Neural cell (in vitro differentiated cells): Measurements from ENCODE around the gene EID1. TPM values are rescaled to one million over a fixed set of nuclear protein-coding genes. Genes with fewer than 3 reads are reported as not detected.
A peak's percentile ranks its signal among the peaks of the same experiment; 100 is the strongest.

ENCODE experiments used
- H2AFZ ChIP-seq: fragments of 200-600, 300-800 bp; sonication (generic), shearing (Covaris generic); 2 replicates; pipeline ENCODE4 v1.6.0; 2014; ENCODE audit warnings: low read depth, mild to moderate bottlenecking, antibody characterized with exemption, low read length, moderate library complexity
- H3F3A ChIP-seq: fragments of 200-600 bp; shearing (Covaris generic); 2 replicates; pipeline ENCODE4 v1.6.1; 2016; ENCODE audit warnings: mild to moderate bottlenecking, moderate library complexity, mixed read lengths, antibody characterized with exemption, low read length; ENCODE audit not compliant: insufficient read depth, poor library complexity, severe bottlenecking
- H3K27ac ChIP-seq: fragments of 200-600, 300-800 bp; sonication (generic), shearing (Covaris generic); 2 replicates; pipeline ENCODE4 v1.5.1; 2014; ENCODE audit warnings: mild to moderate bottlenecking, low read length, moderate library complexity
- H3K27me3 ChIP-seq: fragments of 300-800, 200-600 bp; sonication (generic), shearing (Covaris generic); 2 replicates; pipeline ENCODE4 v1.6.0; 2014; ENCODE audit warnings: mild to moderate bottlenecking, low read depth, low read length, moderate library complexity; ENCODE audit not compliant: insufficient read depth
- H3K36me3 ChIP-seq: fragments of 300-800, 200-600 bp; sonication (generic), shearing (Covaris generic); 2 replicates; pipeline ENCODE4 v1.5.1; 2014; ENCODE audit warnings: mild to moderate bottlenecking, antibody characterized with exemption, low read length, moderate library complexity; ENCODE audit not compliant: insufficient read depth
- H3K4me2 ChIP-seq: fragments of 300-800, 200-600 bp; sonication (generic), shearing (Covaris generic); 2 replicates; pipeline ENCODE4 v1.6.0; 2014; ENCODE audit warnings: mild to moderate bottlenecking, low read length
- H3K4me3 ChIP-seq: fragments of 300-800, 200-600 bp; sonication (generic), shearing (Covaris generic); 2 replicates; pipeline ENCODE4 v1.5.1; 2014; ENCODE audit warnings: mild to moderate bottlenecking, low read length, moderate library complexity
- H3K79me2 ChIP-seq: fragments of 200-600 bp; shearing (Covaris generic); replicated peaks from 2 replicates; pipeline ENCODE4 v1.6.0; 2014; ENCODE audit warnings: mild to moderate bottlenecking, low read length, moderate library complexity; ENCODE audit not compliant: insufficient read depth
- H3K9ac ChIP-seq: fragments of 300-800, 200-600 bp; sonication (generic), shearing (Covaris generic); 2 replicates; pipeline ENCODE4 v1.6.1; 2016; ENCODE audit warnings: mild to moderate bottlenecking, low read length, mixed read lengths
- H3K9me2 ChIP-seq: fragments of 200-600 bp; shearing (Covaris generic); 2 replicates; pipeline ENCODE4 v1.6.1; 2016; ENCODE audit warnings: mild to moderate bottlenecking, low read length, mixed read lengths; ENCODE audit not compliant: insufficient read depth
- H3K9me3 ChIP-seq: fragments of 200-600, 300-800 bp; sonication (generic), shearing (Covaris generic); 2 replicates; pipeline ENCODE4 v1.6.1; 2016; ENCODE audit warnings: mild to moderate bottlenecking, mixed run types, low read length, moderate library complexity, mixed read lengths
- H4K20me1 ChIP-seq: fragments of 200-600 bp; shearing (Covaris generic); 2 replicates; pipeline ENCODE4 v1.6.1; 2016; ENCODE audit warnings: mild to moderate bottlenecking, mixed run types; ENCODE audit not compliant: insufficient read depth
- EP300 ChIP-seq: fragments of 450-650 bp; conservative IDR thresholded peaks from 2 replicates; pipeline ENCODE4 v1.6.1; 2014; ENCODE audit warnings: antibody characterized with exemption, mild to moderate bottlenecking, moderate library complexity; ENCODE audit not compliant: poor library complexity, severe bottlenecking
- EZH2 ChIP-seq: fragments of 200-600, 300-800 bp; shearing (Covaris generic), sonication (generic); IDR thresholded peaks from 2 replicates; pipeline ENCODE4 v1.6.1; 2014; ENCODE audit warnings: antibody characterized with exemption, low read length, borderline replicate concordance, mild to moderate bottlenecking; ENCODE audit not compliant: insufficient read depth, poor library complexity, severe bottlenecking
- MXI1 ChIP-seq: fragments of 450-650 bp; conservative IDR thresholded peaks from 2 replicates; pipeline ENCODE4 v1.6.1; 2014; ENCODE audit warnings: antibody characterized with exemption, mild to moderate bottlenecking; ENCODE audit not compliant: poor library complexity, severe bottlenecking
- POLR2AphosphoS5 ChIP-seq: IDR thresholded peaks from 2 replicates; pipeline ENCODE4 v1.6.1; 2012
- RAD21 ChIP-seq: fragments of 450-650 bp; conservative IDR thresholded peaks from 2 replicates; pipeline ENCODE4 v1.6.1; 2014; ENCODE audit warnings: antibody characterized with exemption, mild to moderate bottlenecking, moderate library complexity
- SMC3 ChIP-seq: fragments of 450-650 bp; conservative IDR thresholded peaks from 2 replicates; pipeline ENCODE4 v1.6.1; 2014; ENCODE audit warnings: antibody characterized with exemption, mild to moderate bottlenecking, moderate library complexity; ENCODE audit not compliant: poor library complexity
- TAF1 ChIP-seq: IDR thresholded peaks from 2 replicates; pipeline ENCODE4 v1.6.1; 2012; ENCODE audit warnings: low read depth
- polyA plus RNA-seq: library from polyadenylated mRNA; depleted of rRNA; stranded (reverse); fragments of >200 nt; gene quantifications from 2 replicates; pipeline ENCODE4 v1.2.3, GENCODE V29; 2014
- TF ChIP-seq, protein P1 (sequence below): fragments of 450-650 bp; IDR thresholded peaks from 2 replicates; pipeline ENCODE4 v1.5.1; 2014; ENCODE audit warnings: antibody characterized with exemption, mild to moderate bottlenecking, moderate library complexity; ENCODE audit not compliant: poor library complexity, severe bottlenecking
- TF ChIP-seq, protein P2 (sequence below): IDR thresholded peaks from 2 replicates; pipeline ENCODE4 v1.6.1; 2012; ENCODE audit warnings: borderline replicate concordance

EID1 gene
- polyA plus RNA-seq, 1 donor from 2014 or later = 530 TPM

DNA sequence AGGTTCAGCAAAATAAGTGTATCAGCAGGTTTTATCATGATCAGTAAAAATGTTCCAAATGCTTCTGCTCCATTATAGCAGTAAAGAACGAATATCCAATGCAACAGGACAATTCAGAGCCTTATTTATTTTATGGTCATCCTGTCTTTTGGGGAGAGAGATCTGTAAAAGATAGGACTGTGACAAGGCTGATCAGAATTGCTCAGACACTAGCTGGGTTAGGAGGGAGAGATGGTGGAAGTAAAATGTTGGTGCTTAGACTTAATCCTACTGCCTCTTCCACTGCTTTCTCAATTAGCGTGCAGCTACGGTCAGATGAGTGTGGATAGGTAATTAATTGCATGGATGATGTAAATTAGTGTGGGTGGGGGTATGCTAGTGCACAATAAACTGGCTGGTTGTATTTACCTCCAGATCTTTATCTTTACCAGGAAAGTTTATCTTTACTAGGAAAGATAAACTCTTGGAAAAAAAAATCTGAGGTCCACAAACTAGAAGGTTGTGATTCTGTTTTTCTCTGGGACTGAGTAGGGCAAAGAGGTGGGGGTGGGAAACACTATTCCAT, 2.2 kb downstream of the EID1 start:
- no peaks in the 10 kb centered on the region for H3K9me3 ChIP-seq
- H3K9ac ChIP-seq = peak overlapping the region; percentile 93
- no peaks in the 10 kb centered on the region for H3K27me3 ChIP-seq
- TF ChIP-seq EZH2 (no peak), POLR2AphosphoS5 (no peak), MXI1 (no peak), TAF1 (no peak), SMC3 (no peak), RAD21 (no peak), EP300 (no peak)
- TF ChIP-seq, protein P1, sequence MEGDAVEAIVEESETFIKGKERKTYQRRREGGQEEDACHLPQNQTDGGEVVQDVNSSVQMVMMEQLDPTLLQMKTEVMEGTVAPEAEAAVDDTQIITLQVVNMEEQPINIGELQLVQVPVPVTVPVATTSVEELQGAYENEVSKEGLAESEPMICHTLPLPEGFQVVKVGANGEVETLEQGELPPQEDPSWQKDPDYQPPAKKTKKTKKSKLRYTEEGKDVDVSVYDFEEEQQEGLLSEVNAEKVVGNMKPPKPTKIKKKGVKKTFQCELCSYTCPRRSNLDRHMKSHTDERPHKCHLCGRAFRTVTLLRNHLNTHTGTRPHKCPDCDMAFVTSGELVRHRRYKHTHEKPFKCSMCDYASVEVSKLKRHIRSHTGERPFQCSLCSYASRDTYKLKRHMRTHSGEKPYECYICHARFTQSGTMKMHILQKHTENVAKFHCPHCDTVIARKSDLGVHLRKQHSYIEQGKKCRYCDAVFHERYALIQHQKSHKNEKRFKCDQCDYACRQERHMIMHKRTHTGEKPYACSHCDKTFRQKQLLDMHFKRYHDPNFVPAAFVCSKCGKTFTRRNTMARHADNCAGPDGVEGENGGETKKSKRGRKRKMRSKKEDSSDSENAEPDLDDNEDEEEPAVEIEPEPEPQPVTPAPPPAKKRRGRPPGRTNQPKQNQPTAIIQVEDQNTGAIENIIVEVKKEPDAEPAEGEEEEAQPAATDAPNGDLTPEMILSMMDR = no peak
- TF ChIP-seq, protein P2, sequence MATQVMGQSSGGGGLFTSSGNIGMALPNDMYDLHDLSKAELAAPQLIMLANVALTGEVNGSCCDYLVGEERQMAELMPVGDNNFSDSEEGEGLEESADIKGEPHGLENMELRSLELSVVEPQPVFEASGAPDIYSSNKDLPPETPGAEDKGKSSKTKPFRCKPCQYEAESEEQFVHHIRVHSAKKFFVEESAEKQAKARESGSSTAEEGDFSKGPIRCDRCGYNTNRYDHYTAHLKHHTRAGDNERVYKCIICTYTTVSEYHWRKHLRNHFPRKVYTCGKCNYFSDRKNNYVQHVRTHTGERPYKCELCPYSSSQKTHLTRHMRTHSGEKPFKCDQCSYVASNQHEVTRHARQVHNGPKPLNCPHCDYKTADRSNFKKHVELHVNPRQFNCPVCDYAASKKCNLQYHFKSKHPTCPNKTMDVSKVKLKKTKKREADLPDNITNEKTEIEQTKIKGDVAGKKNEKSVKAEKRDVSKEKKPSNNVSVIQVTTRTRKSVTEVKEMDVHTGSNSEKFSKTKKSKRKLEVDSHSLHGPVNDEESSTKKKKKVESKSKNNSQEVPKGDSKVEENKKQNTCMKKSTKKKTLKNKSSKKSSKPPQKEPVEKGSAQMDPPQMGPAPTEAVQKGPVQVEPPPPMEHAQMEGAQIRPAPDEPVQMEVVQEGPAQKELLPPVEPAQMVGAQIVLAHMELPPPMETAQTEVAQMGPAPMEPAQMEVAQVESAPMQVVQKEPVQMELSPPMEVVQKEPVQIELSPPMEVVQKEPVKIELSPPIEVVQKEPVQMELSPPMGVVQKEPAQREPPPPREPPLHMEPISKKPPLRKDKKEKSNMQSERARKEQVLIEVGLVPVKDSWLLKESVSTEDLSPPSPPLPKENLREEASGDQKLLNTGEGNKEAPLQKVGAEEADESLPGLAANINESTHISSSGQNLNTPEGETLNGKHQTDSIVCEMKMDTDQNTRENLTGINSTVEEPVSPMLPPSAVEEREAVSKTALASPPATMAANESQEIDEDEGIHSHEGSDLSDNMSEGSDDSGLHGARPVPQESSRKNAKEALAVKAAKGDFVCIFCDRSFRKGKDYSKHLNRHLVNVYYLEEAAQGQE = no peak
- no peaks in the 10 kb centered on the region for H3F3A ChIP-seq
- no peaks in the 10 kb centered on the region for H3K9me2 ChIP-seq
- peaks cover 22% of the 10 kb centered on the region for H3K79me2 ChIP-seq
- H2AFZ ChIP-seq = no peak overlapping the region
- peak overlapping the region; percentile 73 for H3K4me2 ChIP-seq
- H3K27ac ChIP-seq = no peak overlapping the region
- no peaks in the 10 kb centered on the region for H4K20me1 ChIP-seq
- H3K4me3 ChIP-seq = peak overlapping the region; percentile 70
- H3K36me3 ChIP-seq = peaks cover 5% of the 10 kb centered on the region

DNA sequence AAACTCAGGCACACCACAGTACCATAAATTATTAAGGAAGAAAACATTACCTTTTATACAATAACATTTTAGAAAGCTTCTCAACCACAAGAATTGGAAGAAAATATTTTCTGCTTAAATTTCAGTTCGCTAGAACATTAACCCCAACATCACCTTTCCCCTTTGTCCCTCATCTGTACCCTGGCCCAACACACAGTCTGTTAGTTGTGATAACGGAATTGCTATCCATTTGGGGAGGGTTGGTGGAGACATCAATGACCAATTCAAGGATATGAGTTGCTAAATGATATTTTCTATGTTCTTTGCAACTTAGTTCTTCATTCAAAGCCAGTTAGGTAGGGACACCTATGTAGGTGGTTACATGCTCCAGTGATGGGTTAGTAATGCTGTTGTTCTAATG, 5.8 kb downstream of the EID1 start:
- Histone ChIP-seq H3K4me3 (no peak overlapping the region), H2AFZ (no peak overlapping the region), H3K9ac (no peak overlapping the region), H3K36me3 (peaks cover 5% of the 10 kb centered on the region), H3K9me2 (no peaks in the 10 kb centered on the region), H3F3A (no peaks in the 10 kb centered on the region), H3K9me3 (no peaks in the 10 kb centered on the region), H3K4me2 (no peak overlapping the region), H4K20me1 (no peaks in the 10 kb centered on the region), H3K27ac (no peak overlapping the region), H3K27me3 (no peaks in the 10 kb centered on the region), H3K79me2 (peaks cover 18% of the 10 kb centered on the region)
- TF ChIP-seq RAD21 (no peak), SMC3 (no peak), POLR2AphosphoS5 (no peak), EP300 (no peak), MXI1 (no peak), EZH2 (no peak), TAF1 (no peak)
- TF ChIP-seq, protein P1 = no peak
- TF ChIP-seq, protein P2 = no peak
